H9 (cell line): ENCODE data around the gene GRB10. TPM values are rescaled to one million over a fixed set of nuclear protein-coding genes. Genes with fewer than 3 reads are reported as not detected.

Experiments
- DNase-seq: peaks from one replicate; pipeline ENCODE4 v3.0.0-alpha.2; 2017
- H2AFZ ChIP-seq: one replicate; pipeline ENCODE4 v1.6.1; 2013; ENCODE audit warnings: mild to moderate bottlenecking, low read length, control low read depth, moderate library complexity
- H2AK5ac ChIP-seq: 2 replicates; pipeline ENCODE4 v1.6.1; 2013; ENCODE audit warnings: low read length, control low read depth, mixed read lengths; ENCODE audit not compliant: insufficient read length
- H2BK120ac ChIP-seq: one replicate; pipeline ENCODE4 v1.6.1; 2013; ENCODE audit warnings: low read depth, mild to moderate bottlenecking, low read length, control low read depth, inconsistent platforms; ENCODE audit not compliant: poor library complexity, severe bottlenecking
- H2BK12ac ChIP-seq: 2 replicates; pipeline ENCODE4 v1.6.1; 2013; ENCODE audit warnings: low read length, control low read depth, mixed read lengths, low read depth; ENCODE audit not compliant: insufficient read length
- H2BK15ac ChIP-seq: 2 replicates; pipeline ENCODE4 v1.6.1; 2013; ENCODE audit warnings: low read depth, low read length, control low read depth
- H2BK20ac ChIP-seq: one replicate; pipeline ENCODE4 v1.6.1; 2013; ENCODE audit warnings: low read depth, mild to moderate bottlenecking, low read length, control low read depth, inconsistent platforms; ENCODE audit not compliant: poor library complexity, severe bottlenecking
- H2BK5ac ChIP-seq: 2 replicates; pipeline ENCODE4 v1.6.1; 2013; ENCODE audit warnings: low read length, control low read depth, mixed read lengths; ENCODE audit not compliant: insufficient read length
- H3K14ac ChIP-seq: 2 replicates; pipeline ENCODE4 v1.6.1; 2013; ENCODE audit warnings: low read length, control low read depth; ENCODE audit not compliant: insufficient read depth
- H3K18ac ChIP-seq: 2 replicates; pipeline ENCODE4 v1.6.1; 2013; ENCODE audit warnings: low read depth, mild to moderate bottlenecking, mixed read lengths, low read length, control low read depth; ENCODE audit not compliant: insufficient read length
- H3K23ac ChIP-seq: 2 replicates; pipeline ENCODE4 v1.6.1; 2013; ENCODE audit warnings: low read length, control low read depth, mixed read lengths, low read depth; ENCODE audit not compliant: insufficient read length
- H3K23me2 ChIP-seq: 2 replicates; pipeline ENCODE4 v1.6.1; 2013; ENCODE audit warnings: low read depth, mild to moderate bottlenecking, mixed read lengths, low read length, control low read depth; ENCODE audit not compliant: insufficient read length, poor library complexity, severe bottlenecking
- H3K27ac ChIP-seq: 2 replicates; pipeline ENCODE4 v1.5.1; 2013; ENCODE audit warnings: low read length, control low read depth, mixed read lengths, low read depth; ENCODE audit not compliant: insufficient read length
- H3K27me3 ChIP-seq: 2 replicates; pipeline ENCODE4 v1.6.1; 2013; ENCODE audit warnings: low read length, control low read depth, inconsistent platforms; ENCODE audit not compliant: insufficient read depth
- H3K4ac ChIP-seq: 2 replicates; pipeline ENCODE4 v1.6.1; 2013; ENCODE audit warnings: low read depth, mild to moderate bottlenecking, control low read depth, inconsistent platforms, low read length, moderate library complexity
- H3K4me1 ChIP-seq: 2 replicates; pipeline ENCODE4 v1.6.1; 2013; ENCODE audit warnings: low read length, control low read depth, inconsistent platforms; ENCODE audit not compliant: insufficient read depth
- H3K4me2 ChIP-seq: 2 replicates; pipeline ENCODE4 v1.6.1; 2013; ENCODE audit warnings: low read length, control low read depth, mixed read lengths; ENCODE audit not compliant: insufficient read length, insufficient read depth
- H3K56ac ChIP-seq: 2 replicates; pipeline ENCODE4 v1.6.1; 2013; ENCODE audit warnings: low read depth, mild to moderate bottlenecking, mixed read lengths, low read length, control low read depth; ENCODE audit not compliant: insufficient read length
- H3K79me1 ChIP-seq: 2 replicates; pipeline ENCODE4 v1.6.1; 2013; ENCODE audit warnings: low read depth, mild to moderate bottlenecking, moderate library complexity, low read length, control low read depth, inconsistent platforms; ENCODE audit not compliant: insufficient read depth, poor library complexity, severe bottlenecking
- H3K79me2 ChIP-seq: 2 replicates; pipeline ENCODE4 v1.6.1; 2013; ENCODE audit warnings: low read length, control low read depth, inconsistent platforms; ENCODE audit not compliant: insufficient read depth
- H3K9ac ChIP-seq: 2 replicates; pipeline ENCODE4 v1.6.1; 2013; ENCODE audit warnings: low read length, control low read depth, mixed read lengths; ENCODE audit not compliant: insufficient read length; ENCODE audit errors: extremely low read depth
- H3K9me3 ChIP-seq: one replicate; pipeline ENCODE4 v1.6.1; 2013; ENCODE audit warnings: low read depth, low read length, inconsistent platforms; ENCODE audit not compliant: control insufficient read depth
- H3T11ph ChIP-seq: one replicate; pipeline ENCODE4 v1.6.1; 2013; ENCODE audit warnings: mild to moderate bottlenecking, low read length, control low read depth, inconsistent platforms
- H4K20me1 ChIP-seq: one replicate; pipeline ENCODE4 v1.6.1; 2013; ENCODE audit not compliant: control insufficient read depth, insufficient read length, insufficient read depth
- H4K5ac ChIP-seq: 2 replicates; pipeline ENCODE4 v1.6.1; 2013; ENCODE audit warnings: low read depth, mild to moderate bottlenecking, mixed read lengths, low read length, control low read depth; ENCODE audit not compliant: insufficient read length
- H4K8ac ChIP-seq: replicated peaks from 2 replicates; pipeline ENCODE4 v1.6.1; 2013; ENCODE audit warnings: low read length, control low read depth, mixed read lengths, low read depth; ENCODE audit not compliant: insufficient read length
- H4K91ac ChIP-seq: 2 replicates; pipeline ENCODE4 v1.6.1; 2013; ENCODE audit warnings: low read depth, mild to moderate bottlenecking, moderate library complexity, mixed read lengths, low read length, control low read depth; ENCODE audit not compliant: insufficient read length
- H3K27ac Mint-ChIP-seq, 3 experiments: 2 replicates in 2 of 3; 3 replicates in 1 of 3; pipeline ENCODE4 v1.8.0; 2020 to 2021; ENCODE audit warnings: mixed read lengths in 3 of 3, mild to moderate bottlenecking in 1 of 3, moderate library complexity in 1 of 3
- H3K27me3 Mint-ChIP-seq: 2 replicates; pipeline ENCODE4 v1.8.0; 2021; ENCODE audit warnings: low read depth, mild to moderate bottlenecking, moderate library complexity, mixed read lengths
- H3K36me3 Mint-ChIP-seq, 3 experiments: 2 replicates in 2 of 3; 3 replicates in 1 of 3; pipeline ENCODE4 v1.8.0; 2020 to 2021; ENCODE audit warnings: low read depth in 3 of 3, mixed read lengths in 3 of 3; ENCODE audit not compliant: insufficient read depth in 1 of 3
- H3K4me1 Mint-ChIP-seq, 2 experiments: 2 replicates each; pipeline ENCODE4 v1.8.0; 2020; ENCODE audit warnings: mixed read lengths in 2 of 2
- H3K4me3 Mint-ChIP-seq, 2 experiments: 2 replicates in 1 of 2; 3 replicates in 1 of 2; pipeline ENCODE4 v1.8.0; 2020 to 2021; ENCODE audit warnings: mild to moderate bottlenecking in 2 of 2, mixed read lengths in 2 of 2, moderate library complexity in 1 of 2
- H3K9me3 Mint-ChIP-seq, 2 experiments: 2 replicates in 1 of 2; 3 replicates in 1 of 2; pipeline ENCODE4 v1.8.0; 2020; ENCODE audit warnings: mild to moderate bottlenecking in 2 of 2, mixed read lengths in 2 of 2, moderate library complexity in 1 of 2
- WGBS: extraction: QIAGEN DNeasy Blood & Tissue Kit; methylation state at CpG from one replicate; pipeline ENCODE4 v1.1.7; 2013; ENCODE audit warnings: missing lambda C conversion rate, low lambda C conversion rate, mixed read lengths; ENCODE audit not compliant: insufficient read length; ENCODE audit errors: extremely low coverage; 5-methylcytosine and 5-hydroxymethylcytosine counted together
- total RNA-seq: library from RNA; stranded (reverse); gene quantifications from 2 replicates; pipeline ENCODE4 v1.2.1, GENCODE V29; 2021
- TF ChIP-seq, protein P1 (sequence below): fragments of 200-600 bp; sonication (generic); conservative IDR thresholded peaks from 3 replicates; pipeline ENCODE4 v1.8.0; 2021; ENCODE audit warnings: antibody characterized with exemption, mild to moderate bottlenecking

GRB10 gene
- total RNA-seq, 1 experiment from 2014 or later, result 108 TPM

DNA sequence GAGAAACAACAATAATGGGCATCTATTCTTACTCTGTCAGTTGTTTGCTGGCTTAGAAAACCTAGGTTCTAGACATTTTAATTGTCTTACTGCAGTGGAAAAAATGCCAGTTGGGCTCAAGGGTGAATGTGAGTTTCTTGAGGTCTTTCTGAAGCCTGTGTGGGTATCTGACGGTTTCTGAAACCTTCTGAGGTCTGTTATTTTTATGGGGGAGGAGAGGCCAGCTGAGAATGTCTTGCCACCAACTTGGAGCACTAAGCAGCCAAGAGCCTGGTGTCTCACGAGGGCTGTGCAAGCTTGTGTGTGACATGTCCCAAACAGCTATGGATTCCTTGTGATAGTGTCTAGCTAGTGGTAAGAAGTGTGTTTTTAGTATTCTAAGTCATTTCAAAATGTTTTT lies 193.3 kb downstream of the GRB10 start:
- no peak overlapping the region for H3K4me3 Mint-ChIP-seq
- no peak overlapping the region for H2BK20ac ChIP-seq

More for the DNA sequence above, 193.3 kb downstream of the GRB10 start:
- DNase-seq, result no peak
- H3K9me3 Mint-ChIP-seq, result peaks cover 5% of the 10 kb centered on the region in 2 experiments; a peak in 2 of 5 replicates
- no peak overlapping the region for H2BK12ac ChIP-seq
- no peak overlapping the region for H3T11ph ChIP-seq
- no peaks in the 10 kb centered on the region for H3K79me2 ChIP-seq
- no peak overlapping the region for H3K27ac Mint-ChIP-seq
- no peak overlapping the region for H2AFZ ChIP-seq
- H3K4me2 ChIP-seq, result no peak overlapping the region
- no peak overlapping the region for H2AK5ac ChIP-seq
- no peaks in the 10 kb centered on the region for H3K27me3 ChIP-seq
- no peak overlapping the region for H3K27ac ChIP-seq
- H2BK5ac ChIP-seq, result no peak overlapping the region
- no peak overlapping the region for H3K56ac ChIP-seq
- H4K8ac ChIP-seq, result no peak overlapping the region
- H3K9me3 ChIP-seq, result peaks cover 2% of the 10 kb centered on the region
- WGBS, result no CpG with 5 or more reads among the region's 2 CpGs
- H3K23ac ChIP-seq, result no peak overlapping the region
- no peak overlapping the region for H4K5ac ChIP-seq
- H2BK120ac ChIP-seq, result no peak overlapping the region
- no peaks in the 10 kb centered on the region for H3K4me1 ChIP-seq
- no peak overlapping the region for H3K18ac ChIP-seq
- no peak overlapping the region for H3K9ac ChIP-seq
- no peak overlapping the region for H4K91ac ChIP-seq
- H3K23me2 ChIP-seq, result no peaks in the 10 kb centered on the region
- TF ChIP-seq, protein P1, sequence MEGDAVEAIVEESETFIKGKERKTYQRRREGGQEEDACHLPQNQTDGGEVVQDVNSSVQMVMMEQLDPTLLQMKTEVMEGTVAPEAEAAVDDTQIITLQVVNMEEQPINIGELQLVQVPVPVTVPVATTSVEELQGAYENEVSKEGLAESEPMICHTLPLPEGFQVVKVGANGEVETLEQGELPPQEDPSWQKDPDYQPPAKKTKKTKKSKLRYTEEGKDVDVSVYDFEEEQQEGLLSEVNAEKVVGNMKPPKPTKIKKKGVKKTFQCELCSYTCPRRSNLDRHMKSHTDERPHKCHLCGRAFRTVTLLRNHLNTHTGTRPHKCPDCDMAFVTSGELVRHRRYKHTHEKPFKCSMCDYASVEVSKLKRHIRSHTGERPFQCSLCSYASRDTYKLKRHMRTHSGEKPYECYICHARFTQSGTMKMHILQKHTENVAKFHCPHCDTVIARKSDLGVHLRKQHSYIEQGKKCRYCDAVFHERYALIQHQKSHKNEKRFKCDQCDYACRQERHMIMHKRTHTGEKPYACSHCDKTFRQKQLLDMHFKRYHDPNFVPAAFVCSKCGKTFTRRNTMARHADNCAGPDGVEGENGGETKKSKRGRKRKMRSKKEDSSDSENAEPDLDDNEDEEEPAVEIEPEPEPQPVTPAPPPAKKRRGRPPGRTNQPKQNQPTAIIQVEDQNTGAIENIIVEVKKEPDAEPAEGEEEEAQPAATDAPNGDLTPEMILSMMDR, result no peak
- no peaks in the 10 kb centered on the region for H4K20me1 ChIP-seq
- H3K36me3 Mint-ChIP-seq, result peaks cover 15 to 35% (median 22%) of the 10 kb centered on the region in 3 experiments
- H3K4me1 Mint-ChIP-seq, result peaks cover 0 to 4% of the 10 kb centered on the region in 2 experiments; a peak in 2 of 4 replicates
- H3K4ac ChIP-seq, result no peak overlapping the region
- no peak overlapping the region for H3K14ac ChIP-seq
- H3K27me3 Mint-ChIP-seq, result no peaks in the 10 kb centered on the region
- H3K79me1 ChIP-seq, result no peaks in the 10 kb centered on the region
- H2BK15ac ChIP-seq, result no peak overlapping the region
